Measurements from ENCODE around the gene KIAA1958.

DNA sequence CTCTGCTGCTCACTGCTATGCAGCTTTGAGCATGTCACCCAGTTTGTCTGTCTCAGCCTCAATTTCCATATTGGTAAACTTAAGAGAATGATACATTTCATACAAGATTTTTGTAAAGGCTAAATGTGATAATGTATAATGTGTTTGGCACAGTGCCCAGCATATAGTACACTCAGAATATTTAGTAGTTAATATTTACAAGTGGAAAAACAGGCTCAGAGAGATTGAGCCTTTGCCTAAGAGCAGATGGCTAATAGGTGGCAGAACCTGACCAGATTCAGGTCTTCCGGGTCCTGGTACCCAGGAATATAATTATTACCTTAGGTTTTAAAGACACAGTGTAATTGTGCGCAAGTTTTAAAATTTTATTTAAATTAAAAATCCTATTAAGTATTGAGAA lies 46.8 kb upstream of the KIAA1958 start:
- TF ChIP-seq, protein P1, sequence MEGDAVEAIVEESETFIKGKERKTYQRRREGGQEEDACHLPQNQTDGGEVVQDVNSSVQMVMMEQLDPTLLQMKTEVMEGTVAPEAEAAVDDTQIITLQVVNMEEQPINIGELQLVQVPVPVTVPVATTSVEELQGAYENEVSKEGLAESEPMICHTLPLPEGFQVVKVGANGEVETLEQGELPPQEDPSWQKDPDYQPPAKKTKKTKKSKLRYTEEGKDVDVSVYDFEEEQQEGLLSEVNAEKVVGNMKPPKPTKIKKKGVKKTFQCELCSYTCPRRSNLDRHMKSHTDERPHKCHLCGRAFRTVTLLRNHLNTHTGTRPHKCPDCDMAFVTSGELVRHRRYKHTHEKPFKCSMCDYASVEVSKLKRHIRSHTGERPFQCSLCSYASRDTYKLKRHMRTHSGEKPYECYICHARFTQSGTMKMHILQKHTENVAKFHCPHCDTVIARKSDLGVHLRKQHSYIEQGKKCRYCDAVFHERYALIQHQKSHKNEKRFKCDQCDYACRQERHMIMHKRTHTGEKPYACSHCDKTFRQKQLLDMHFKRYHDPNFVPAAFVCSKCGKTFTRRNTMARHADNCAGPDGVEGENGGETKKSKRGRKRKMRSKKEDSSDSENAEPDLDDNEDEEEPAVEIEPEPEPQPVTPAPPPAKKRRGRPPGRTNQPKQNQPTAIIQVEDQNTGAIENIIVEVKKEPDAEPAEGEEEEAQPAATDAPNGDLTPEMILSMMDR (IDR thresholded peaks at IDR 0.05), result no peak
- no peak for TF ChIP-seq CEBPB (IDR thresholded peaks at IDR 0.05)
- TF ChIP-seq POLR2A (IDR thresholded peaks at IDR 0.05; ENCODE audit: low read length), result no peak
- TF ChIP-seq MAFK (IDR thresholded peaks at IDR 0.05; ENCODE audit: partially characterized antibody), result no peak
- no peak for TF ChIP-seq RNF2 (IDR thresholded peaks at IDR 0.05; ENCODE audit: borderline replicate concordance, low read depth)
- no peak for TF ChIP-seq RFX5 (IDR thresholded peaks at IDR 0.05)
- TF ChIP-seq CBX8 (IDR thresholded peaks at IDR 0.05), result no peak
- no peak for TF ChIP-seq TP53 (CRISPR knock-in tag; IDR thresholded peaks at IDR 0.05)
- TF ChIP-seq, protein P2, sequence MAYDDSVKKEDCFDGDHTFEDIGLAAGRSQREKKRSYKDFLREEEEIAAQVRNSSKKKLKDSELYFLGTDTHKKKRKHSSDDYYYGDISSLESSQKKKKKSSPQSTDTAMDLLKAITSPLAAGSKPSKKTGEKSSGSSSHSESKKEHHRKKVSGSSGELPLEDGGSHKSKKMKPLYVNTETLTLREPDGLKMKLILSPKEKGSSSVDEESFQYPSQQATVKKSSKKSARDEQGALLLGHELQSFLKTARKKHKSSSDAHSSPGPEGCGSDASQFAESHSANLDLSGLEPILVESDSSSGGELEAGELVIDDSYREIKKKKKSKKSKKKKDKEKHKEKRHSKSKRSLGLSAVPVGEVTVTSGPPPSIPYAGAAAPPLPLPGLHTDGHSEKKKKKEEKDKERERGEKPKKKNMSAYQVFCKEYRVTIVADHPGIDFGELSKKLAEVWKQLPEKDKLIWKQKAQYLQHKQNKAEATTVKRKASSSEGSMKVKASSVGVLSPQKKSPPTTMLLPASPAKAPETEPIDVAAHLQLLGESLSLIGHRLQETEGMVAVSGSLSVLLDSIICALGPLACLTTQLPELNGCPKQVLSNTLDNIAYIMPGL (CRISPR knock-in tag; IDR thresholded peaks at IDR 0.05; ENCODE audit: borderline replicate concordance), result no peak
